Measurements from ENCODE around the gene CD84. TPM values are rescaled to one million over a fixed set of nuclear protein-coding genes. Genes with fewer than 3 reads are reported as not detected.

CD84 gene
- total and polyA plus RNA-seq, 2 donors (not counting 1 experiment from before 2014, with no cell fraction given) = 19.8 to 63.9 TPM

- peak overlapping the region in 1 of 2 donors; percentile 42 for H3K27ac ChIP-seq (ENCODE audit: low read length in 2 of 2)
- no peak overlapping the region for H3K4me3 ChIP-seq (ENCODE audit: control extremely low read depth in 1 of 5, extremely low read depth in 1 of 5, insufficient read depth in 1 of 5, low read depth in 2 of 5, low read length in 4 of 5)
- H3K27ac Mint-ChIP-seq = peak overlapping the region; percentile 89
- no peak for TF ChIP-seq EZH2 (IDR thresholded peaks at IDR 0.05; ENCODE audit: borderline replicate concordance, insufficient read depth, low read depth, low read length, poor library complexity, severe bottlenecking)
- no peak for TF ChIP-seq CTCF (IDR thresholded peaks at IDR 0.05)
- no peaks in the 10 kb centered on the region for H4K20me1 ChIP-seq (ENCODE audit: control insufficient read depth, insufficient read depth, low read length, poor library complexity, severe bottlenecking)
- H3K9me3 ChIP-seq (ENCODE audit: control extremely low read depth in 1 of 3, control insufficient read depth in 2 of 3, insufficient read depth in 1 of 3, low read length in 2 of 3) = peaks cover 4 to 10% (median 7%) of the 10 kb centered on the region in 3 donors
- peaks cover 0 to 54% of the 10 kb centered on the region in 2 experiments for H3K36me3 ChIP-seq (replicated peaks in 1 of 2; ENCODE audit: control extremely low read depth in 1 of 2, control insufficient read depth in 1 of 2, extremely low read depth in 1 of 2, insufficient read depth in 2 of 2, low read length in 1 of 2)
- H3K4me3 Mint-ChIP-seq = no peak overlapping the region
- ChIA-PET POLR2A (no interaction called here), CTCF (interaction anchor here (0.7 to 10.6 kb wide), 23 partner anchors 10 to 317 kb away, joined by 3 to 233 read pairs (median 4); no protein-coding TSS in a partner anchor)
- peaks cover 8% of the 10 kb centered on the region for H3K79me2 ChIP-seq (ENCODE audit: control insufficient read depth, insufficient read depth, low read length)
- peaks cover 20 to 28% of the 10 kb centered on the region in 2 donors for H3K4me1 ChIP-seq (ENCODE audit: control insufficient read depth in 2 of 2, insufficient read depth in 2 of 2, low read length in 2 of 2)
- 74% methylated on average over 6 of the region's 6 CpGs for WGBS (ENCODE audit: insufficient coverage)
- H3K4me2 ChIP-seq (replicated peaks; ENCODE audit: low read depth, low read length, poor library complexity, severe bottlenecking) = no peak overlapping the region
- intact Hi-C loops (cut with micrococcal nuclease) = loop anchor here (5.0 kb wide), 2 partner anchors 121 to 266 kb away; partner anchors contain the start of genes COPA and NCSTN
- H3K27me3 Mint-ChIP-seq = no peaks in the 10 kb centered on the region
- peaks cover 2% of the 10 kb centered on the region for H3K9me3 Mint-ChIP-seq (ENCODE audit: insufficient read depth)
- H3K4me1 Mint-ChIP-seq = peaks cover 32% of the 10 kb centered on the region
- H3K9ac ChIP-seq (ENCODE audit: low read length) = no peak overlapping the region
- DNase-seq (no peak), ATAC-seq (ENCODE audit: low read depth) (no peak)
- no peaks in the 10 kb centered on the region for H3K27me3 ChIP-seq (replicated peaks in 1 of 4; ENCODE audit: control extremely low read depth in 1 of 4, control insufficient read depth in 3 of 4, insufficient read depth in 4 of 4, low read length in 3 of 4)
- no peak overlapping the region for H2AFZ ChIP-seq (ENCODE audit: insufficient read depth, low read depth, low read length, poor library complexity, severe bottlenecking)
These were observed 28.8 kb upstream of the CD84 start for GRCh38 chr1:160608057-160608456.

DNA sequence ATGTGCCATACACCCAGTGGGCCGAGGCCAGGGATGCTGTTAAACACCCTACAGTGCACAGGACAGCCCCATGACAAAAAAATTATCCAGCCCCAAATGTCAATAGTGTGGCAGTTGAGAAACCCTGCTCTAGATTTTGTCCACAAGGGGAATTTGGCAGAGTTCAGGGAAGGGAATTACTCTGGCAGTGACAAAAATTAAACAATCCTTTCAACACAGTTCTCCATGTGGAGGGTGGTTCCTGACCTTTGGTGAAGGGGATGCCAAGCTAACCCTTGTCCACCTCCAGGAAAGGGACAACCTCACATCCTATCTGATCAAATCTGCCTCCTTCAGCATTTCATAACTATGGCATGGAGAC lies 28.4 kb upstream of the CD84 start:
- no peak for DNase-seq
- Histone ChIP-seq H4K20me1 (ENCODE audit: control insufficient read depth, insufficient read depth, low read length, poor library complexity, severe bottlenecking) (no peaks in the 10 kb centered on the region), H3K4me3 (ENCODE audit: control extremely low read depth in 1 of 5, extremely low read depth in 1 of 5, insufficient read depth in 1 of 5, low read depth in 2 of 5, low read length in 4 of 5) (no peak overlapping the region), H3K36me3 (replicated peaks in 1 of 2; ENCODE audit: control extremely low read depth in 1 of 2, control insufficient read depth in 1 of 2, extremely low read depth in 1 of 2, insufficient read depth in 2 of 2, low read length in 1 of 2) (peaks cover 0 to 50% of the 10 kb centered on the region in 2 experiments), H3K4me2 (replicated peaks; ENCODE audit: low read depth, low read length, poor library complexity, severe bottlenecking) (no peak overlapping the region), H3K4me1 (ENCODE audit: control insufficient read depth in 2 of 2, insufficient read depth in 2 of 2, low read length in 2 of 2) (peaks cover 20 to 28% of the 10 kb centered on the region in 2 donors), H3K9ac (ENCODE audit: low read length) (no peak overlapping the region), H3K79me2 (ENCODE audit: control insufficient read depth, insufficient read depth, low read length) (peaks cover 8% of the 10 kb centered on the region), H3K27ac (ENCODE audit: low read length in 2 of 2) (peak overlapping the region in 1 of 2 donors; percentile 29), H2AFZ (ENCODE audit: insufficient read depth, low read depth, low read length, poor library complexity, severe bottlenecking) (no peak overlapping the region), H3K9me3 (ENCODE audit: control extremely low read depth in 1 of 3, control insufficient read depth in 2 of 3, insufficient read depth in 1 of 3, low read length in 2 of 3) (peaks cover 4 to 10% (median 8%) of the 10 kb centered on the region in 3 donors), H3K27me3 (replicated peaks in 1 of 4; ENCODE audit: control extremely low read depth in 1 of 4, control insufficient read depth in 3 of 4, insufficient read depth in 4 of 4, low read length in 3 of 4) (no peaks in the 10 kb centered on the region)
- H3K4me3 Mint-ChIP-seq = no peak overlapping the region
- CTCF ChIA-PET = interaction anchor here (0.7 to 10.6 kb wide), 37 partner anchors 10 to 316 kb away, joined by 3 to 233 read pairs (median 6); partner anchors contain the start of gene SLAMF6
- ATAC-seq (ENCODE audit: low read depth) = no peak
- peak overlapping the region; percentile 89 for H3K27ac Mint-ChIP-seq
- WGBS (ENCODE audit: insufficient coverage) = 100% methylated on average over 1 of the region's 1 CpG
- TF ChIP-seq EZH2 (IDR thresholded peaks at IDR 0.05; ENCODE audit: borderline replicate concordance, insufficient read depth, low read depth, low read length, poor library complexity, severe bottlenecking) (no peak), CTCF (IDR thresholded peaks at IDR 0.05) (no peak)
- intact Hi-C loops (cut with micrococcal nuclease) = loop anchor here (1.0 to 5.0 kb wide), 7 partner anchors 15 to 265 kb away; partner anchors contain the start of genes COPA and NCSTN
- POLR2A ChIA-PET = interaction anchor here (1.0 kb wide), 1 partner anchor 178 kb away, joined by 4 read pairs; no protein-coding TSS in a partner anchor
- H3K27me3 Mint-ChIP-seq = no peaks in the 10 kb centered on the region
- peaks cover 5% of the 10 kb centered on the region for H3K9me3 Mint-ChIP-seq (ENCODE audit: insufficient read depth)
- H3K4me1 Mint-ChIP-seq = peaks cover 32% of the 10 kb centered on the region
